ENCODE measurements around the gene PLA2G10.
"Not testable (repeated sequence)": the region's sequence is repeated elsewhere in the genome, so short reads cannot be mapped to it uniquely, and the experiment has no call there.

Gene PLA2G10

GRCh38 chr16:14694129-14694528, at the start of gene PLA2G10:
Gene PLA2G10, minus strand, starts transcription at chr16:14694308. Its CDS starts 79 bp downstream, at chr16:14694229.
- not testable (repeated sequence) for DNase-seq

- DNase-seq = not testable (repeated sequence)
Observed at GRCh38 chr16:14742273-14743128, 48.4 kb upstream of the PLA2G10 start, which contains the start of gene NPIPA2. Gene NPIPA2, plus strand, starts transcription at chr16:14742533. Its CDS starts 5,533 bp downstream, at chr16:14748066.

- not testable (repeated sequence) for DNase-seq
Observed at GRCh38 chr16:14741794-14742193, 47.7 kb upstream of the PLA2G10 start.

GRCh38 chr16:14740832-14741385, 46.8 kb upstream of the PLA2G10 start:
- not testable (repeated sequence) for DNase-seq

- not testable (repeated sequence) for DNase-seq
Observed at GRCh38 chr16:14733233-14733632, 39.1 kb upstream of the PLA2G10 start.

GRCh38 chr16:14703156-14704011, 9.3 kb upstream of the PLA2G10 start, which contains the start of gene NPIPA3:
Gene NPIPA3, plus strand, starts transcription at chr16:14703411. Its CDS starts 5,533 bp downstream, at chr16:14708944.
- not testable (repeated sequence) for DNase-seq

- not testable (repeated sequence) for DNase-seq
Observed at GRCh38 chr16:14702672-14703071, 8.6 kb upstream of the PLA2G10 start.

- DNase-seq = not testable (repeated sequence)
Observed at GRCh38 chr16:14701859-14702258, 7.8 kb upstream of the PLA2G10 start.

GRCh38 chr16:14685870-14686793, 8.0 kb downstream of the PLA2G10 start:
- DNase-seq = not testable (repeated sequence)

- no peak for DNase-seq
Observed at GRCh38 chr16:14682121-14682520, 12.0 kb downstream of the PLA2G10 start.

GRCh38 chr16:14681115-14681514, 13.0 kb downstream of the PLA2G10 start:
- DNase-seq = no peak

GRCh38 chr16:14680396-14680795, 13.7 kb downstream of the PLA2G10 start:
- DNase-seq = not testable (repeated sequence)

- DNase-seq = no peak
Observed at GRCh38 chr16:14678748-14679497, 15.2 kb downstream of the PLA2G10 start.

GRCh38 chr16:14677627-14678026, 16.5 kb downstream of the PLA2G10 start:
- DNase-seq = no peak

- no peak for DNase-seq
Observed at GRCh38 chr16:14676633-14677032, 17.5 kb downstream of the PLA2G10 start.

- no peak for DNase-seq
Observed at GRCh38 chr16:14672403-14672971, 21.6 kb downstream of the PLA2G10 start.

- DNase-seq = no peak
Observed at GRCh38 chr16:14669776-14670175, 24.3 kb downstream of the PLA2G10 start.

- no peak for DNase-seq
Observed at GRCh38 chr16:14668556-14669223, 25.4 kb downstream of the PLA2G10 start.

GRCh38 chr16:14667347-14668266, 26.5 kb downstream of the PLA2G10 start:
- no peak for DNase-seq

All from KG1 (cell line).